ENCODE measurements around the gene SH3BP5.

SH3BP5 gene

DNA sequence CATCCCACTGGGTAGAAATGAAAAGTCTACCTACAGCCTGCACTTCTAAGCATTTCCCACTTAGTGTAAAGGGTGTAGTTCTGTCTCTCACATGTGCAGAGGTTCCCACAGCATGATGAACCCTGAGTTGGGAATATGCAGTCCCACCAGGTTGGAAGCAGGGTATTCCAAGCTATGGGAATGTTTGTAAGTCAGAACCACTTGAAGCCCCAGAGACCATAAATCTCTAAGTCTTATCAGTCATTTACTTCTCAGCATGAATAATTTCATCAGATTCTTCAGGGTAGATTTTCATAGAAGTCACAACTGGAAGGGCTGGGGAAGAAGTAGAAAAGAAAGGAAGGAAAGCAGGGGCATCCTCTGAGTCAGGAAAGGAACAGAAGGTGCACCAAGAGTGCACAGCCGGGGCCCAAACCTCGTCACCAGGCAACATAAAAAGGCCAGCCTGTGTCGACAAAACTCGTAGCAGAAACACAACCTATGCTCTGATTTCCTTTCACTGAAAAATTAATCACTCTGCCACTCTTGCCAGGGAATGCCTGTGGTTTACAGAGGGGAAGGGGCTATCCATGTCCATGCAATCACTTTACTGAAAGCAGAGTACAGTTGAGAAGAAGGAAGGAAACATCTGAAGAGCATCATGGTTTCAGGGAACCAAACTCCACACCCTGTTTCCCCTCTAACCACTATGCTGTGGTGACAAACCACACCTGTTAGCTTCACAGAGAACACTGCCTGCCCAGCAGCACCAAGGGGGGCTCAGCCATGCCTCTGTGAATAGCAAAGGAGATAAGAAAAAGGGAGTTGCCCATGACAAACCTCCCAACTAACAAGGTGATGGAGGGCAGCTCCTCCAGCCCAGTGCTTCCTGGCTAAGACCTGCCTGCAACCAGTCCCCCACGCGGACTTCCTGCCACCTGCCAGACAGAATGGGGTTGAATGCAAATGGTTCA, 40.5 kb downstream of the SH3BP5 start:
- H3K9ac ChIP-seq (ENCODE audit: low read depth, low read length): no peak overlapping the region
- H3K9me3 ChIP-seq (ENCODE audit: control insufficient read depth, insufficient read depth, low read length): no peaks in the 10 kb centered on the region
- H3K36me3 ChIP-seq (ENCODE audit: insufficient read depth, low read length): no peaks in the 10 kb centered on the region
- no peaks in the 10 kb centered on the region for H3K4me1 ChIP-seq (ENCODE audit: insufficient read depth, low read length)

DNA sequence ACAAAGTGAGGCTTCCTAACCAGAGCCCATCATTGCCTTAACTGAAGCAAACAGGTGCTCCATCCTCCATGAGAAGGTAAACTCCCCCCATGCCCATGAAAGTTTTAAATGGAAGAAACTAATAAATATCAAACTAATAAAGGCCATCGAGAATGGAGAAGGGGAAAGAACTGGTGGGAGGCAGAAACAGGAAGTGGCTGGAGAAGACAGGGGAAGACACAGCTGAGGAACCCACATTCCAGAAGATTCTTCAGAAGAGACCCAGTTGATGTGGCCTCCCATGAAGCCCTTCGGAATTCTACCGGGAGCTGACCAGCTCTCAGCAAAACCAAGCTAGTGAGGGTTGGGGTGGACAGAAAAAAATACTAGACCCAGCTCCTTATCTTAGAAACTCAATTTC, 41.6 kb downstream of the SH3BP5 start:
- H3K9me3 ChIP-seq (ENCODE audit: control insufficient read depth, insufficient read depth, low read length): no peaks in the 10 kb centered on the region
- H3K4me1 ChIP-seq (ENCODE audit: insufficient read depth, low read length): peaks cover 6% of the 10 kb centered on the region
- H3K36me3 ChIP-seq (ENCODE audit: insufficient read depth, low read length): no peaks in the 10 kb centered on the region
- H3K9ac ChIP-seq (ENCODE audit: low read depth, low read length): no peak overlapping the region

DNA sequence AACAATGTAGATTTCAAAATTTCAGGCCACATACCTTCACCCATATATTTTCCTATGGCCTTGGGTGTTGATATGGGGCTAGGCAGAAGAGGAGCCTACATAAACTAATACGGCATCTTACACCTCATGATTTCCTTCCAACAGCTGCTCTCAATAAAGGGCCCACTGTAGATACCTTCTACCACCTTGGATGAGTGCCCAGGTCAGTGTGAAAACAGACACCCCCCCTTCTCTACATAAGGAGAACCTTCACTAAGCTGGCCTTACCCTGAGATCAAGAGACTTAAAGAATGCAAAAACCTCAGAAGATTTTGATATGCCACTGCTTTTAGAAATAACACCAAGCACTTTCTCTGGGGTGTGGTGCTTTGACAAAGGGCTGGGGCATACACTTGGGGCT, 42.7 kb downstream of the SH3BP5 start:
- Histone ChIP-seq H3K36me3 (ENCODE audit: insufficient read depth, low read length) (no peaks in the 10 kb centered on the region), H3K9ac (ENCODE audit: low read depth, low read length) (no peak overlapping the region), H3K4me1 (ENCODE audit: insufficient read depth, low read length) (peaks cover 8% of the 10 kb centered on the region), H3K9me3 (ENCODE audit: control insufficient read depth, insufficient read depth, low read length) (no peaks in the 10 kb centered on the region)

DNA sequence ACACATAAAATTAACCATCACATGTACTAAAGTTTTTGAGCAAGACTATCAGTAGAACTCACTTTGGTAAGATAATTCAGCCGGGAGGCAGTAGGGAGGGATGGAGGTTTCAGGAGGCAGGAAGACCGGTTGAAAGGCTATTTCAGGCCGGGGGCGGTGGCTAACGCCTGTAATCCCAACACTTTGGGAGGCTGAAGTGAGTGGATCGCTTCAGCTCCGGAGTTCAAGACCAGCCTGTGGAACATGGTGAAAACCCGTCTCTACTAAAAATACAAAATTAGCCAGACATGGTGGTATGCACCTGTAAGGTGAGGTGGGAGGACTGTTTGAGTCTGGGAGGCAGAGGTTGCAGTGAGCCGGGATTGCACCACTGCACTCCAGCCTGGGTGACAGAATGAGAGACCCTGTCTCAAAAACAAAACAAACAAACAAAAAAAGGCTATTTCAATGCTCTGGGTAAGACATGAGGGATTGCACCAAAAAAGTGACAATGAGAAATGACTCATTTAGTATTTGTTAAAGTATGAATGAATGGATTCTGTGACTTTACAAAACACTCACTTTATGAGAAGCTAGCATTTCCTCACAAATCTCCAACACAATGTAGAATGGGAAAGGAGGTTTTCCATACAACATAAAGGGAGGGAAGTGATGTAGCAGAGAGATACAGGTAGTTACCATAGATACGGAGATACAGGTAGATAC, 43.9 kb downstream of the SH3BP5 start:
- H3K4me1 ChIP-seq (ENCODE audit: insufficient read depth, low read length): peaks cover 8% of the 10 kb centered on the region

DNA sequence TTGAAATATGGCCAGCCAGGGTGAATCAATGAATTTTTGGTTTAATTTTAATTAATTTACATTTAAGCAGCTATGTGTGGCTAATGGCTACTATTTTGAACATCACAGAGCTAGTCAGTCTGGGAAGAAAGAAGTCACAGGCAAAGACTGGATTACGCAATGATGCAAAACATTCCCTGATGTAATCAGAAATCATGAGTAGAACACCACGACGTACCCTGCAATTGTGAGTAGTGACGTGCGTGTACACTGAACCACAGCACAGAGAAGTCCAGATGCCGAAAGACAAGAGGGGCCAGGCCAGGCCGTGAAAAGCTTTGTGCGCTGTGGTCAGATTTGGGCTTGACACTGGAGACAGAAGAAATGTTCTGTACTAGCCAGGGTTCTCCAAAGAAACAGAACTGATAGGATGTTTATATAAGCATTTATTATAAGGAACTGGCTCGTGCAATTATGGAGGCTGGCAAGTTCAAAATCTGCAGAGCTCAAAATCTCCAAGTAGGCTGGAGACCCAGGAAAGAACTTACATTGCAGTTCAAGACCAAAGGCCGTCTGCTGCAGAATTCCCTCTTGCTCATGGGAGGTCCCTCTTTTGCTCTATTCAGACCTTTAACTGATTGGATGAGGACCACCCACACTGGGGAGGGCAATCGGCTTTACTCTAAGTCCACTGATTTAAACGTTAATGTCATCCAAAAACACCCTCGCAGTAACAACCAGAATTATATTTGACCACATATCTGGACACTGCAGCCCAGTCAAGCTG, 44.6 kb downstream of the SH3BP5 start:
- no peaks in the 10 kb centered on the region for H3K9me3 ChIP-seq (ENCODE audit: control insufficient read depth, insufficient read depth, low read length)
- H3K36me3 ChIP-seq (ENCODE audit: insufficient read depth, low read length): no peaks in the 10 kb centered on the region
- peaks cover 8% of the 10 kb centered on the region for H3K4me1 ChIP-seq (ENCODE audit: insufficient read depth, low read length)
- no peak overlapping the region for H3K9ac ChIP-seq (ENCODE audit: low read depth, low read length)

More for the DNA sequence above, 43.9 kb downstream of the SH3BP5 start:
- H3K9me3 ChIP-seq (ENCODE audit: control insufficient read depth, insufficient read depth, low read length): no peaks in the 10 kb centered on the region
- no peak overlapping the region for H3K9ac ChIP-seq (ENCODE audit: low read depth, low read length)
- H3K36me3 ChIP-seq (ENCODE audit: insufficient read depth, low read length): no peaks in the 10 kb centered on the region

DNA sequence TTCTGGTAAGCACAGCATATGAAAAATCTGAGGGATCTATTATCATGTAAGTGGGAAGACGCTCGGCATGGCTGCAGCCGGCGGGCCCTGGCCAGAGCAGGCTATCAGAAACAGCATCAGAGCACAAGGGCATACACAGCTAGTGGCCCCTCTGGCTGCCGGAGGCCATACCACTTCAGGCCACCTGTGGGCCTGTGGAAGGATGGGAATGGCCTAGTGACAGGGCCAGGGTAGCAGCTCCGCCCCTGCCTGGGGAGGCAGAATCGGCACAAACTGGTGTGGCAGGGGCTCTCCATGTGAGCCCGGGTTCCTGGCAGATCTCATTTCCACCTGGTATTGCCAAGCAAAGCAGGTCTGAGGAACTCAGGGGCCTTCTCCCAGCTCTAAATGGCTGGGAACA, 46.4 kb downstream of the SH3BP5 start:
- H3K9ac ChIP-seq (ENCODE audit: low read depth, low read length): no peak overlapping the region
- no peaks in the 10 kb centered on the region for H3K36me3 ChIP-seq (ENCODE audit: insufficient read depth, low read length)
- H3K4me1 ChIP-seq (ENCODE audit: insufficient read depth, low read length): peaks cover 8% of the 10 kb centered on the region
- H3K9me3 ChIP-seq (ENCODE audit: control insufficient read depth, insufficient read depth, low read length): no peaks in the 10 kb centered on the region

DNA sequence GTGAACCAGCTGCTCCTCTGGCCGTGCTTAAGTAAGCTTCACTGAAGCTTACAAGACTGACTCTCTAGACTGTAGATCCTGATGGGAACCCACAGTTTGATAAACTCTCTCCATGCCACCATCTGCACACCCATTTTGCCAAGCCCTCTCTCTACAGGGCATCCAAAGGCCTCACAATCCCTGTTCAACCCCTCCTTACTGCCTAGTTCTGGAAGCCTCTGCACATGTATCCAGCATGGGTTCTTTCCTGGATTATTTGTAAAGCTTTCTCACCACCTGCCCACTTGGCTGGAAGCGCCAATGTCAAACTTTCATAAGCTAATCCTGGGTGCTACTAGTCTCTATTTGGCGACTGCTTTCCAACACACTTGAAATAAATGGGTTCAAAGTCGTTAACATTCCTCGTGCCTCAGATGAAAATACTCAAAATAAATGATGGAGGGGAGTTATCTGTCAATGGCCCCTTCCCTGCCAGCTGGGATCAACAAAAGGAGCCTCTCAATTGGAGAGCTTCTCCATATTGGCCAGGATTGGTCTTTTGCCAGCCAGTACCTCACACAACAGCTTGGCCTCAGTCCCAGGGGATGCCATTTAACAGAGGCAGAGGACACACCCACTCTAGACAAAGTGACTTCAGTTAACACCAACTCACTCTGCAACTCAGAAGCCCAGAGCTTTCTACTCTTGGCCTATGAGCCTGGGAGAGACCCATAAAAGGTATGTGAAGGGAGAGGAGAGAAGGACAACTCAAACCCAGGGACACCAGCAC, 48.1 kb downstream of the SH3BP5 start:
- Histone ChIP-seq H3K9me3 (ENCODE audit: control insufficient read depth, insufficient read depth, low read length) (no peaks in the 10 kb centered on the region), H3K9ac (ENCODE audit: low read depth, low read length) (no peak overlapping the region), H3K36me3 (ENCODE audit: insufficient read depth, low read length) (no peaks in the 10 kb centered on the region), H3K4me1 (ENCODE audit: insufficient read depth, low read length) (peaks cover 8% of the 10 kb centered on the region)

DNA sequence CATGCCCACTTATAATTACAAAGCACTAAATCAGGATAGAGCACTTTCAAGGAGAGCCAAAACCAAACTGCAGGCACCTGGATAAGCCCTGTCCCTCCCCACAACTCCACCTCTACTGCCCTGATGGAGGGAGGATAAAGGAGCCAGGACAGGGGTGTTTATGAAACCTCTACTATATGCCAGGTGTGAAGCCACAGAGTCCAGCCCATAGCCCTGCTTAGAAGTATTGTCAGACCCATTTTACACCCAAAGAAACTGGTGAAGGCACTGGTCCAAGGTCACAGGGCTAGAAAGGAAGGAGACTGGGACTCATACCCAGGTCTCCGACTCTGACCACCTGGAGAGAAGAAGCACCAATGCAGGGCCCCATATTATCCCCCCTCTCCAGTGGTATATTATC, 48.7 kb downstream of the SH3BP5 start:
- no peaks in the 10 kb centered on the region for H3K36me3 ChIP-seq (ENCODE audit: insufficient read depth, low read length)
- no peaks in the 10 kb centered on the region for H3K9me3 ChIP-seq (ENCODE audit: control insufficient read depth, insufficient read depth, low read length)
- H3K9ac ChIP-seq (ENCODE audit: low read depth, low read length): no peak overlapping the region
- H3K4me1 ChIP-seq (ENCODE audit: insufficient read depth, low read length): peaks cover 8% of the 10 kb centered on the region

DNA sequence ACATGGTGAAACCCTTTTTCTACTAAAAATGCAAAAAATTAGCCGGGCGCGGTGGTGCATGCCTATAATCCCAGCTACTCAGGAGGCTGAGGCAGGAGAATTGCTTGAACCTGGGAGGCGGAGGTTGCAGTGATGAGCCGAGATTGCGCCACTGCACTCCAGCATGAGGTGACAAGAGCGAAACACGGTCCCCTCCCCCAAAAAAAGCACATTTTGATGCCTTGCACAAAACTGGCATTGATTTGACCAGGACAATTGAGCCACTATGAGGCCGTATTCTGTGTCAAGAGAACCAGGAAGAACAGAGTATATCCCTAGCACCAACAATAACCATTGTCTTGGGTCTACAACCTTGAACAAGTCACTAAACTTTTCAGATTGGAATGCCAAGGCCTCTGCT, 50.6 kb downstream of the SH3BP5 start:
- H3K9ac ChIP-seq (ENCODE audit: low read depth, low read length): no peak overlapping the region
- no peaks in the 10 kb centered on the region for H3K36me3 ChIP-seq (ENCODE audit: insufficient read depth, low read length)
- no peaks in the 10 kb centered on the region; the same call in 1 of the 2 replicates for H3K9me3 ChIP-seq (ENCODE audit: control insufficient read depth, insufficient read depth, low read length)
- H3K4me1 ChIP-seq (ENCODE audit: insufficient read depth, low read length): peaks cover 19% of the 10 kb centered on the region

DNA sequence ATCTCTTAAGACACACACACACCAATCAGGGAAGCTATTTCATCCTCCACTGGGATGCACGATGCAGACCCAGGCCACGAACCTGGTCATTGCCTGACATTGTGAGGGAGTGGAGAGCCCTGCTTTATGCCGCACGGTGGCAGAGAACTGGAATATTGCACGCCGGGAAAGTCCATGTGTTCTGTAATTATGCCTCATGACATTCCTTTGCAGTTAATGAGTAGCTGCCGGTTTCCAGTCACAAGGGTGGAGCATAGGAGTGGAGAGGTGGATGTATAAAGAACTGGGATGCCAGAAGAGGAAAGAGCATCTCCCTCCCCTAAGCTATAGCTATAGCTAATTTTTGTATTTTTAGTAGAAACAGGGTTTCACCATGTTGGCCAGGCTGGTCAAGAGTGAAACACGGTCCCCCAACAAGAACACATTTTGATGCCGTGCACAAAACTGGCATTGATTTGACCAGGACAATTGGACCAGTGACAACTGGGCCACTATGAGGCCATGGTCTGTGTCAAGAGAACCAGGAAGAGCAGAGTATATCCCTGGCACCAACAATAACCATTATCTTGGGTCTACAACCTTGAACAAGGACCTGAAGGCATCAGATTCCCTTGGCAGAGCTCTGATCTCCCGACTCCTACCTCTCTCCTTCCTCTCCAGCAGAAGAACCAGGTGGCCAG, 51.4 kb downstream of the SH3BP5 start:
- no peaks in the 10 kb centered on the region; the same call in 1 of the 2 replicates for H3K9me3 ChIP-seq (ENCODE audit: control insufficient read depth, insufficient read depth, low read length)
- H3K9ac ChIP-seq (ENCODE audit: low read depth, low read length): no peak overlapping the region
- H3K36me3 ChIP-seq (ENCODE audit: insufficient read depth, low read length): no peaks in the 10 kb centered on the region
- peaks cover 15% of the 10 kb centered on the region for H3K4me1 ChIP-seq (ENCODE audit: insufficient read depth, low read length)

DNA sequence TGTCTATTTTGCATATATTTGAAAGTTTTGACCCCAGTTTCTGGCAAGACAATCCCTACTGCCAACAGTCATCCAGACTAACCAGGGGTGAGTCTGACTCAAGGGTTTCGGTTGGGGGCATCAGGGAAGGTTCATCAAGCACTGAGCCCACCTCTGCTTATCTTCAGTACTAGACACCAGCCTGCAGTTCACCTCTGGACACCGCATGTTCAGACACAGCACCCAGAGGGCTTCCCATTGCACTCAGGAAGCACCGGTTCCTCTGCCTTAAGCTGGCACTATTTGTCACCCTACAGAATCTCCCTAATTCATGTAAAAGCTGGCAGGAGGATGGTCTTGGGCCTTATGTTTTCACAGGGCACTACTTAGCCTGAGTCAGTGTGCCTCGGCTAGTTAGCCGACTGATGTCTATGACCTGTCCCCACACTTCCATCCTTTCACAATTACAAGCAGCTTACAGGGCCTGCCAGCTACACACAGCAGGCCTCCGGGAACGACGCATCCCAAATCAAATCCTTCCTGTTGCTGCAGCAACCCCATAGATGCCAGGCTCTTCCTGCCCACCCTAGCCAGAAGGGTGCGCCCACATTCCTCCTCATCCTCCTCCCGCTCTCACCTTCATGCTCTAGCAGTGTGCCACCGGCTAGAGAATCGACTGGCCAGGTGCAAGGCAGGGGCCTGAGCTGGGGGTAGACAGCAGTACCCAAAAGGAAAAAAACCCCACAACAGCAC, 52.5 kb downstream of the SH3BP5 start:
- Histone ChIP-seq H3K36me3 (ENCODE audit: insufficient read depth, low read length) (no peaks in the 10 kb centered on the region), H3K9ac (ENCODE audit: low read depth, low read length) (no peak overlapping the region), H3K4me1 (ENCODE audit: insufficient read depth, low read length) (peaks cover 11% of the 10 kb centered on the region), H3K9me3 (ENCODE audit: control insufficient read depth, insufficient read depth, low read length) (no peaks in the 10 kb centered on the region; the same call in 1 of the 2 replicates)

DNA sequence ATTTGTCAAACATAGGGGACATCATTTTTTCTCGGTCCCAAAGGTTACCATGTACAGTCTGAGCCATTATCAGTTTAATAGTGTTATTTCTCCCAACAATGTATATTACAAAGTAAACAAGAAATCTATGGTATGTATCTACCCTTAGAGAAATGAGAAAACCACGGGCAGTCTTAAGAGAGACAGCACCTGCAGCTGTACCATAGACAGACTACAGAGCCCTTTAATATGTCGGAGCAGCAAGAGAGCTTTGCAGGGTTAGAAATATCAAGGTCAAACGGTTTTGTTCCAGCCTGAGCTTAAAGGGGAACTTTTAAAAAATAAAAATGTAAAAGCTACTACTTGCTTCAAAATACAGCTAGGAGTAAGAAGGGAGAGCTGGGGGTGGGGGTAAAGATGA, 53.2 kb downstream of the SH3BP5 start:
- H3K9me3 ChIP-seq (ENCODE audit: control insufficient read depth, insufficient read depth, low read length): no peaks in the 10 kb centered on the region; the same call in 1 of the 2 replicates
- H3K9ac ChIP-seq (ENCODE audit: low read depth, low read length): no peak overlapping the region
- peaks cover 11% of the 10 kb centered on the region for H3K4me1 ChIP-seq (ENCODE audit: insufficient read depth, low read length)
- no peaks in the 10 kb centered on the region for H3K36me3 ChIP-seq (ENCODE audit: insufficient read depth, low read length)
